HG02798 (cell line): Measurements from ENCODE around the gene SDC3.

ENCODE experiments used
- ATAC-seq: cut with Tn5 transposase; IDR thresholded peaks from one replicate; pipeline ENCODE4 v1.9.1; 2021; ENCODE audit warnings: mild to moderate bottlenecking; ENCODE audit not compliant: unreplicated experiment, poor library complexity

The SDC3 gene

GRCh38 chr1:30860320-30860652, 48.3 kb downstream of the SDC3 start:
- ATAC-seq = no peak

GRCh38 chr1:30857964-30858363, 50.6 kb downstream of the SDC3 start:
- no peak for ATAC-seq

GRCh38 chr1:30857062-30857461, 51.5 kb downstream of the SDC3 start:
- no peak for ATAC-seq

- ATAC-seq = no peak
Measured at GRCh38 chr1:30856260-30856790, 52.2 kb downstream of the SDC3 start.

GRCh38 chr1:30855686-30856259, 52.8 kb downstream of the SDC3 start:
- no peak for ATAC-seq

GRCh38 chr1:30853350-30853749, 55.2 kb downstream of the SDC3 start:
- ATAC-seq = no peak

- ATAC-seq = no peak
Measured at GRCh38 chr1:30852026-30852425, 56.5 kb downstream of the SDC3 start.

- ATAC-seq = no peak
Measured at GRCh38 chr1:30851286-30851685, 57.3 kb downstream of the SDC3 start.

- ATAC-seq = no peak
Measured at GRCh38 chr1:30850607-30851006, 58.0 kb downstream of the SDC3 start.

GRCh38 chr1:30848130-30848529, 60.4 kb downstream of the SDC3 start:
- ATAC-seq = no peak

GRCh38 chr1:30847358-30847972, 61.1 kb downstream of the SDC3 start:
- no peak for ATAC-seq

GRCh38 chr1:30846587-30846986, 62.0 kb downstream of the SDC3 start:
- ATAC-seq = no peak

- ATAC-seq = no peak
Measured at GRCh38 chr1:30845904-30846290, 62.7 kb downstream of the SDC3 start.

GRCh38 chr1:30845237-30845903, 63.2 kb downstream of the SDC3 start:
- ATAC-seq = no peak

GRCh38 chr1:30844631-30845030, 63.9 kb downstream of the SDC3 start:
- no peak for ATAC-seq

GRCh38 chr1:30842697-30843354, 65.7 kb downstream of the SDC3 start:
- no peak for ATAC-seq

GRCh38 chr1:30840904-30841598, 67.5 kb downstream of the SDC3 start:
- no peak for ATAC-seq

GRCh38 chr1:30839827-30840359, 68.7 kb downstream of the SDC3 start:
- no peak for ATAC-seq

- ATAC-seq = no peak
Measured at GRCh38 chr1:30838996-30839395, 69.6 kb downstream of the SDC3 start.

GRCh38 chr1:30837653-30838052, 70.9 kb downstream of the SDC3 start:
- no peak for ATAC-seq
